Right lobe of liver (tissue), 6 donors: ENCODE measurements around the gene TBC1D5. TPM values are rescaled to one million over a fixed set of nuclear protein-coding genes. Genes with fewer than 3 reads are reported as not detected.

ENCODE experiments used
- ATAC-seq, 4 donors: fragments of 200-7000 bp; cut with Tn5 transposase; one replicate each; pipeline ENCODE4 v1.9.1; 2020; ENCODE audit warnings: mild to moderate bottlenecking in 4 of 4, moderate library complexity in 4 of 4
- DNase-seq, 3 donors: peaks; one replicate each; pipeline ENCODE4 v3.0.0-alpha.2; 2020
- H3K27ac ChIP-seq, 3 donors: fragments of 200-600 bp; one replicate each; pipeline ENCODE4 v1.8.0; 2022
- H3K27me3 ChIP-seq, 2 donors: fragments of 200-600 bp; one replicate each; pipeline ENCODE4 v1.8.0; 2022
- H3K36me3 ChIP-seq, 4 donors: fragments of 200-600 bp; sonication (generic) in 1 of 4; one replicate each; pipeline versions ENCODE4 v1.5.1 to v1.8.0; 2017 to 2022; ENCODE audit warnings: control low read depth in 1 of 4
- H3K4me1 ChIP-seq, 4 donors: fragments of 200-600 bp; sonication (generic) in 1 of 4; one replicate each; pipeline versions ENCODE4 v1.5.1 to v1.8.0; 2017 to 2022; ENCODE audit warnings: control low read depth in 1 of 4
- H3K4me3 ChIP-seq, 3 donors: fragments of 200-600 bp; one replicate each; pipeline ENCODE4 v1.8.0; 2022
- H3K9me3 ChIP-seq, 4 donors: fragments of 200-600 bp; sonication (generic) in 1 of 4; one replicate each; pipeline versions ENCODE4 v1.5.1 to v1.8.0; 2017 to 2022; ENCODE audit warnings: control low read depth in 1 of 4
- POLR2A ChIP-seq: fragments of 450-650 bp; IDR thresholded peaks from one replicate; pipeline ENCODE4 v1.6.1; 2017; ENCODE audit warnings: antibody characterized with exemption, mild to moderate bottlenecking
- WGBS: methylation state at CpG from one replicate; pipeline ENCODE4 v1.1.6; 2018; ENCODE audit warnings: low coverage, low lambda C conversion rate; ENCODE audit not compliant: insufficient coverage; ENCODE audit errors: missing lambda C conversion rate; 5-methylcytosine and 5-hydroxymethylcytosine counted together
- intact Hi-C, 2 donors: fragments of 100-400 bp; cut with DNase I; formaldehyde crosslinking; loops; one replicate each; pipeline versions ENCODE4 v1.11.2 to v1.14.1; 2022
- total RNA-seq, 6 experiments: library from RNA; depleted of rRNA in 2 of 6; stranded (reverse); fragments of >200 nt in 2 of 6; fragmentation: NEBNext Ultra II Directional in 3 of 6; extraction: Animal tissue kit (Norgen Biotek cat#: 25700) in 3 of 6; gene quantifications; one replicate each; pipeline versions ENCODE4 v1.1.0 to v1.2.4, GENCODE V29; 2016 to 2023
- TF ChIP-seq, protein P1 (sequence below), 4 donors: fragments of 200-600 bp in 3 of 4; fragments of 450-650 bp in 1 of 4; IDR thresholded peaks; one replicate each; pipeline versions ENCODE4 v1.5.1 to v1.8.0; 2016 to 2022; ENCODE audit warnings: antibody characterized with exemption in 4 of 4, mild to moderate bottlenecking in 2 of 4
- donor health status: DM: no; HTN: yes; CAD: no.
- donor health status: DM: no; HTN: no; CAD: no.
- donor health status: DM: no; HTN: no; CAD: no.
- donor health status: DM: no; HTN: yes; CAD: no.
- donor health status: DM: no; HTN: yes; CAD: no.

Gene TBC1D5
- total RNA-seq, 6 experiments from 2014 or later: 21.5 to 33.4 (median 27.7) TPM

DNA sequence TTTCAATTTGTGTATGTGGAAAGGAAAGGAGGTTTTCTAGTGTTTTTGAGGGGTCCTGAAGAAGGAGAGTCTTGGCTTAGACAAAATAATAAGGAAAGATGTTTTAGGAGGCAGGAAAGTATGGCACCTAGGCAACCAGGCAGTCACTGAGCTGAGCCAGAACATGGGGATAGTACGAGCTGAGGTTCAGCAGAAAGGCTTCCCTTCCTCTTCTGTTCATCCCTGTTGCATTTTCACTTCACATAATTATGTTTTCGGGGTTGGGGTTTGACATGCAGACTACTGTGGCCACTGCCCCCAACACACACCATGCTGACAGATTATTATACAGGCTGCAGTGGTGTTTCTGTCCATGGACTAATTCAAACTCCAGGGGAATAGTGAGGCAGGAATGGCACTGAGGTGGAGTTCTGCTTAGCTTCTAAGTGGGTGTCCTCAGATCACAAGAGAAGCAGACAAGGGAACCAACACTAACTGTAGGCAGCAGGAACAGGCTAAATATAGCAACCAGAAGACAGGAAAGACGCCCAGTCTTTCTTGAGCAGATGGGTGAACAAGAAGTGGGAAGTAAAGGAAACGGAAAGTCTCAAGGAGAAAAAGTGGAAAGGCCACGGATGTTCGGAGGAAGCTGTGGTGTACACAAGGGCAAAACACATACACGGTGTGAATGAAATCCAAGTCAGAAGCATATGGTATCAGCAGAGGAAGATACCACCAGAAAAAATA lies 551.9 kb downstream of the TBC1D5 start:
- no peaks in the 10 kb centered on the region for H3K27me3 ChIP-seq

DNA sequence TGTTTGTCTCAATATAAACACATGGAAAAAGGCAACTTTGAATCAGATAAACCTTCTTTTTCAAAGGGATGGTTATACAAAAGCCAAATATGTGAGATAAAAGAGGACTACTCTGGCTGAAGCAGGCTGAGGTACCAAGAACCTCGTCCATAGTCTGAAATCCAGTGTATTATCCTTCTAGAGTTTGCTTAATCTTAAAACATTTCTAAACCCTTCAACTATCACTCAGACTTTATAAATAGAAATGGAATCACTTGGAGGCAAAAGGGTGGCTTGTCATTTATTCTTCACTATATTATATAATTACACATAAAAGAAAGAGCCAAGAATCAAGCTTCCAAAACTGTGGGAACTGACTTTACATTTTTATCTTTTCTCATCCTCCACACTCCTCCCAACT lies 554.1 kb downstream of the TBC1D5 start:
- TF ChIP-seq, protein P1, sequence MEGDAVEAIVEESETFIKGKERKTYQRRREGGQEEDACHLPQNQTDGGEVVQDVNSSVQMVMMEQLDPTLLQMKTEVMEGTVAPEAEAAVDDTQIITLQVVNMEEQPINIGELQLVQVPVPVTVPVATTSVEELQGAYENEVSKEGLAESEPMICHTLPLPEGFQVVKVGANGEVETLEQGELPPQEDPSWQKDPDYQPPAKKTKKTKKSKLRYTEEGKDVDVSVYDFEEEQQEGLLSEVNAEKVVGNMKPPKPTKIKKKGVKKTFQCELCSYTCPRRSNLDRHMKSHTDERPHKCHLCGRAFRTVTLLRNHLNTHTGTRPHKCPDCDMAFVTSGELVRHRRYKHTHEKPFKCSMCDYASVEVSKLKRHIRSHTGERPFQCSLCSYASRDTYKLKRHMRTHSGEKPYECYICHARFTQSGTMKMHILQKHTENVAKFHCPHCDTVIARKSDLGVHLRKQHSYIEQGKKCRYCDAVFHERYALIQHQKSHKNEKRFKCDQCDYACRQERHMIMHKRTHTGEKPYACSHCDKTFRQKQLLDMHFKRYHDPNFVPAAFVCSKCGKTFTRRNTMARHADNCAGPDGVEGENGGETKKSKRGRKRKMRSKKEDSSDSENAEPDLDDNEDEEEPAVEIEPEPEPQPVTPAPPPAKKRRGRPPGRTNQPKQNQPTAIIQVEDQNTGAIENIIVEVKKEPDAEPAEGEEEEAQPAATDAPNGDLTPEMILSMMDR (IDR thresholded peaks at IDR 0.05): no peak
- no peak for TF ChIP-seq POLR2A
- intact Hi-C loops: no loop called here
- WGBS: 100% methylated on average over 1 of the region's 1 CpG

More for the DNA sequence above, 551.9 kb downstream of the TBC1D5 start:
- intact Hi-C loops: no loop called here
- ATAC-seq (peak; percentile 14 to 51 (median 38)), DNase-seq (no peak)
- Histone ChIP-seq H3K9me3 (no peaks in the 10 kb centered on the region), H3K4me3 (no peak overlapping the region), H3K4me1 (peaks cover 0 to 3% (median under 1%) of the 10 kb centered on the region in 4 donors), H3K27ac (no peak overlapping the region), H3K36me3 (no peaks in the 10 kb centered on the region)
- TF ChIP-seq POLR2A: no peak
- TF ChIP-seq, protein P1 (IDR thresholded peaks at IDR 0.05): no peak
- 67% methylated on average over 7 of the region's 7 CpGs for WGBS

DNA sequence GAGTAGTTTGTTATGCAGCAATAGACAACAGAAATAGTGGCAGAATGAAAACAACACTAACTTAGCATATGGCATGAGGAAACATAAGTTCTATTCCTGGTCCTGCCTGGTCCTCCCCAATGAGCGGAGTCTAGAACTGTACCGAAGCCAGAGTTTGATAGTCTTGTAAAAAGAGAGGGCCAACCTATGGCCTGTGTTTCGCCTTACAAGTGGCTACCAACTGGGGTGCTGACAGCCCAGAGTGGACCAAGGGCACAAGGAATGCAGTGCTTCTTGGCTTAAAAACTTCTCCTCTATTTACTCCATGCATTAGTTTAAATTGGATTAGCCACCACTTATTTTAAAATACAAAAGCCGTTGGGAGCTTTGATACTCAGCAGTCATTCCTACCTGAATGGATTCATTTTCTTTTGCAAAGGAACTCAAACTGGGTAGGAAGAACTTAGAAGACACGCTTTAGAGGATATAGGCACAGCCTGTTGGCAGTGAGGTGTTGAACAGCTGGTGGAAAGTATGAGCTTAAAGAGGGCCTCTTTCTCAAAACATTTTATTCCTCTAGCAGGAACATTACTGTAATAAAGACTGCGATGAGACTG lies 554.7 kb downstream of the TBC1D5 start:
- WGBS: 93% methylated on average over 6 of the region's 6 CpGs
- Histone ChIP-seq H3K27ac (no peak overlapping the region), H3K36me3 (peaks cover 0 to 12% (median 2%) of the 10 kb centered on the region in 4 donors), H3K4me3 (no peak overlapping the region), H3K9me3 (no peaks in the 10 kb centered on the region), H3K4me1 (no peaks in the 10 kb centered on the region), H3K27me3 (no peaks in the 10 kb centered on the region)
- intact Hi-C loops: no loop called here
- TF ChIP-seq, protein P1 (IDR thresholded peaks at IDR 0.05): no peak
- TF ChIP-seq POLR2A: no peak
- ATAC-seq: no peak
- no peak for DNase-seq

More for the DNA sequence above, 554.1 kb downstream of the TBC1D5 start:
- no peaks in the 10 kb centered on the region for H3K9me3 ChIP-seq
- ATAC-seq: no peak
- no peaks in the 10 kb centered on the region for H3K4me1 ChIP-seq
- no peak overlapping the region for H3K4me3 ChIP-seq
- H3K36me3 ChIP-seq: peaks cover 0 to 12% (median under 1%) of the 10 kb centered on the region in 4 donors
- H3K27ac ChIP-seq: no peak overlapping the region
- no peaks in the 10 kb centered on the region for H3K27me3 ChIP-seq
- DNase-seq: no peak

DNA sequence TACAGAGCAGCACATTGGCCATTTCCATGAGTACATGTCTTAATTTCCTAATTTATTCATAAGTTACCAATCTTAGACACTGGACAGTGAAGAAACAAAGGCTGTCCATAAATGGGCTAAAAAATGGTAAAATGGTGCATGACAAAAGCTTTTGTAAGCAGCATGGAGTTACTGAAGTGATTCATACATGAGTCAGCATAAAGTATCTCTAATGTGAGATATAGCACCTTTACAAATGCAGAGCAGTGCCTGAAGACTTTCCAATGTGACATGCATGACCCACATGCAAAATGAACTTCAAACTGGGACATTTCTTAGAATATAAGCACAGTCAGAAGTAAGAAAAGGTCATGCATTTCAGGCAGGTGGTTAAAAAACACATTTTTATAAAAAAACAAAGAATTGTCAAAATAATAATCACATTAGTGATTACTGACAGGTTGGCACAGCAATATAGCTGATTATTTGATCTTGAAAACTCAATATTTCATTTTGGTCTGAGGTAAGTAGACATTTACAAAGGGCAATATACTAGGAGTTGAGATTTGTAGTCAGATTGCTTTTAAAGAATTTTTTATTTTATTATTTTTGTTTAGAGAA lies 558.4 kb downstream of the TBC1D5 start:
- Histone ChIP-seq H3K9me3 (no peaks in the 10 kb centered on the region), H3K4me1 (no peaks in the 10 kb centered on the region), H3K36me3 (peaks cover 0 to 12% (median 2%) of the 10 kb centered on the region in 4 donors), H3K27ac (no peak overlapping the region), H3K27me3 (no peaks in the 10 kb centered on the region), H3K4me3 (no peak overlapping the region)
- ATAC-seq (no peak), DNase-seq (no peak)
- TF ChIP-seq, protein P1 (IDR thresholded peaks at IDR 0.05): no peak
- no peak for TF ChIP-seq POLR2A
- intact Hi-C loops: no loop called here
